ENCODE results near the gene OR2AT4. TPM values are rescaled to one million over a fixed set of nuclear protein-coding genes. Genes with fewer than 3 reads are reported as not detected.

The OR2AT4 gene
- total RNA-seq, result not detected
- not detected for total RNA-seq (2013)
- 0 to 0.14 (median 0) reads per million in 29 experiments for total RNA-seq

DNA sequence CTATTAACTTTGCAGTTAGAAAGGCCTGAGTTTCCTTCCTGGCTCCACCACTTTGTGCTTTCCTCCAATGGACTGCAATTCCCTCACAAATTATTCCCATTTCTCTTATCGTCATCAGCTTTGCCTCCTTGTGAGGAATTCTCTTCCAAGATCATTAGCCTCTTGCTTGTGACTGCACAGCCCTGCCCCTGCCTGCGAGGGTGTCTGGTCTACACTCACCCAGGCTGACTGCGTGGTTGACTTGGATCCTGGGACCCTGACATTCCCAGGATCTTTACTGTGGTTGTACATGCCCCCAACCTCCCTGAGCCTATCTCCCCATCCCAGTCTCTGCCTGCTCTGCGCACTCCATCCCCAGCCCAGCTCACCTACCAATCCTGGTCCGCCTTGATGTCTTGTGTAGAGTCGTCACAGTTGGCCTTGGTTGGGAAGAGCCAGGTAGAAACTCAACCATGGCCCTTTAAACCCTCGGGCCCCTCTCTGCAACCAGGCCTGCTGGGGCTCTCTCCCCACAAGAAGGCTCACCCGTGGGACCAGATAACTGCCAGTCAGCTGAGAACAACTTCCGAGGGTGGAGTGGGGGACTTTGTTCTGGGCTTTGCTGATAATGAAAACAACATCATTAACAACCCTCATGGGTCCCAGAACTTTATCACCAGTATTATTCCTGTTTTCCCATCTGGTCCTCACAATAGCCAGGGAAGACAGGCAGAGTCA is at the start of gene OR2AT4:
OR2AT4 (minus strand) TSS at position 421 of the 717 bp plus-strand sequence.
- H3K36me3 Mint-ChIP-seq, result no peaks in the 10 kb centered on the region
- no peak within 1 kb of the TSS for H3K27ac Mint-ChIP-seq
- ChIA-PET POLR2A (no interaction called here), CTCF (no interaction called here)
- DNase-seq, result no peak
- H3K27me3 Mint-ChIP-seq, result peaks cover 29 to 30% of the 10 kb centered on the region in 2 donors
- WGBS (ENCODE audit: insufficient coverage), result 86% methylated on average over 3 of the region's 9 CpGs
- H3K4me3 ChIP-seq (ENCODE audit: control insufficient read depth in 1 of 2, extremely low read depth in 1 of 2, low read length in 1 of 2), result no peak within 1 kb of the TSS
- H3K4me1 ChIP-seq (ENCODE audit: control insufficient read depth in 1 of 2, extremely low read depth in 1 of 2, insufficient read depth in 2 of 2, low read length in 2 of 2), result no peaks in the 10 kb centered on the region
- H3K9me3 Mint-ChIP-seq, result peaks cover 0 to 6% (median 4%) of the 10 kb centered on the region in 3 donors
- H3K27me3 ChIP-seq (replicated peaks in 1 of 2; ENCODE audit: control insufficient read depth in 2 of 2, extremely low read depth in 1 of 2, insufficient read depth in 2 of 2, low read length in 1 of 2), result peaks cover 4 to 12% of the 10 kb centered on the region in 2 experiments
- H3K27ac ChIP-seq (ENCODE audit: low read length), result no peak within 1 kb of the TSS
- H3K9me3 ChIP-seq, result no peaks in the 10 kb centered on the region
- no peaks in the 10 kb centered on the region for H3K36me3 ChIP-seq (ENCODE audit: control insufficient read depth in 2 of 2, extremely low read depth in 1 of 2, insufficient read depth in 1 of 2, low read length in 1 of 2)
- no peaks in the 10 kb centered on the region for H3K4me1 Mint-ChIP-seq
- ATAC-seq (replicated peaks in 1 of 4), result no peak
- no peak within 1 kb of the TSS for H3K4me3 Mint-ChIP-seq

DNA sequence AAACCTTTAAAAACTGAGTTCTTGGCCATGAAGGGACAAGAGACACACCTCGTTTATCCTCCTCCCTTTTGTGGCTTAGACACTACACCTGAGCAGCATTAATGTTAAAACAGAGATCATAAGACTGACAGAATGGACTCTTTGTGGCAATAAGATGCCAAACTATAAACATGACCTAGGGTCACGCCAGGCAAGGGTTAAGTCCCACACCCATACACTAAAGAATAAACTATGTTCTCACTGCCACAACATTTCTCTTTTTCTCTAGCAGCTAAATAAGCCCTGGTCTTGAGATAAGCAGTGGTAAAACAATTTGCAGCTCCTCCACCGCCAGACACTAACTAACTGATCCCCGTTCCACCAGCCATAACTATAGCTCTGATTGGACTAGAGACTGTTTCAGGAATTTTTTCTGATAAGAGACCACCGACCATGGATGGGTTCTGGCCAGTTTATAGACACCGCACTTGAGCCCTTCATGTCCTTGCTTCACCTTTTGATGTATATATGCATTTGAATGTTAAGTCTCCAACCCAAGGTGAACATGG is 49.4 kb upstream of the OR2AT4 start:
- Histone ChIP-seq H3K36me3 (ENCODE audit: control insufficient read depth in 2 of 2, extremely low read depth in 1 of 2, insufficient read depth in 1 of 2, low read length in 1 of 2) (no peaks in the 10 kb centered on the region), H3K4me1 (ENCODE audit: control insufficient read depth in 1 of 2, extremely low read depth in 1 of 2, insufficient read depth in 2 of 2, low read length in 2 of 2) (peaks cover 11 to 31% of the 10 kb centered on the region in 2 experiments), H3K27me3 (replicated peaks in 1 of 2; ENCODE audit: control insufficient read depth in 2 of 2, extremely low read depth in 1 of 2, insufficient read depth in 2 of 2, low read length in 1 of 2) (peaks cover 0 to 4% of the 10 kb centered on the region in 2 experiments), H3K27ac (ENCODE audit: low read length) (no peak overlapping the region), H3K4me3 (ENCODE audit: control insufficient read depth in 1 of 2, extremely low read depth in 1 of 2, low read length in 1 of 2) (no peak overlapping the region), H3K9me3 (no peaks in the 10 kb centered on the region)
- ChIA-PET POLR2A (interaction anchor here in 1 of 2 donors (0.6 kb wide), 1 partner anchor 1995 kb away, joined by 3 read pairs; no protein-coding TSS in a partner anchor), CTCF (interaction anchor here in 1 of 2 donors (0.7 to 2.9 kb wide), 4 partner anchors 18 to 130 kb away, joined by 3 to 14 read pairs (median 8); no protein-coding TSS in a partner anchor)
- DNase-seq, result no peak
- H3K36me3 Mint-ChIP-seq, result no peaks in the 10 kb centered on the region
- H3K9me3 Mint-ChIP-seq, result no peaks in the 10 kb centered on the region
- H3K4me1 Mint-ChIP-seq, result peaks cover 31 to 36% (median 36%) of the 10 kb centered on the region in 3 donors
- no peak overlapping the region for H3K4me3 Mint-ChIP-seq
- 71% methylated on average over 1 of the region's 6 CpGs for WGBS (ENCODE audit: insufficient coverage)
- H3K27me3 Mint-ChIP-seq, result peaks cover 4% of the 10 kb centered on the region in 2 donors
- no peak for ATAC-seq (replicated peaks in 1 of 4)
- no peak overlapping the region for H3K27ac Mint-ChIP-seq

DNA sequence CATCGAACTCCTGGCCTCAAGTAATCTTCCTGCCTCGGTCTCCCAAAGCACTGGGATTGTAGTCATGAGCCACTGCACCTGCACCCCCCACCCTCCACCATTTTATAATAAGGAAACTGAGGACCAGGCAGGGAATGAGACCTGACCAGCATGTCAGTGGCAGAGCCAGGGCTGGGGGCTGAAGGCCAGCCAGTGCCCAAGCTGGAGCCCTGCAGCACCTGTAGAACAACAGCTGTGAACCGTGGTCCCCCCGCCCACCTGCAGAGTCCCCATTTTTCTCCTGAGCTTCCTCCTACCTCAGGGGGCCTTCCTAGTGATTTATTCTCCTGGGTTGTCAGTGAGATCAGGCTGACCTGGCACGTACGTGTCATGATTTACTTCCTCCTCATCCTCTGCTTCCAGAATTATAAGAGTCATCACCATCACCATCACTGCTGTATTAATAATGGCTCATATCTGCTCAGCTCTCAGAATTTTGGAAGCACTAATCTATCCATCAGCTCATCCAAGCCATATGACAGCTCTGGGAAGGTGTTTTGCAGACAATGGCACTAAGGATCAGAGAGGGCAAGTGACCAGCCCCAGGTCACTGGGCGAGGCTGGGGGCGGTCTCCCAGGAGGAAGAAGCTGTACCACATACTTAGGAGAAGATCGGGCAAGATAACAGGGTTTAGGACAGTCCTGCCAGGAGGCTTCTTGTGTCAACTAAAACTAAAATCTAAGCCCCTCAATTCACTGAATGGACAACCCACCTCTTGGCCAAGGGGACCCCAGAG is 48.7 kb upstream of the OR2AT4 start:
- Mint-ChIP-seq H3K36me3 (no peaks in the 10 kb centered on the region), H3K9me3 (no peaks in the 10 kb centered on the region), H3K27me3 (peaks cover under 1% of the 10 kb centered on the region in 2 donors), H3K4me3 (no peak overlapping the region), H3K27ac (peak overlapping the region in 1 of 2 donors; percentile 35), H3K4me1 (peaks cover 38 to 43% (median 41%) of the 10 kb centered on the region in 3 donors)
- no peaks in the 10 kb centered on the region for H3K36me3 ChIP-seq (ENCODE audit: control insufficient read depth in 2 of 2, extremely low read depth in 1 of 2, insufficient read depth in 1 of 2, low read length in 1 of 2)
- 89% methylated on average over 6 of the region's 9 CpGs for WGBS (ENCODE audit: insufficient coverage)
- peaks cover 11 to 38% of the 10 kb centered on the region in 2 experiments for H3K4me1 ChIP-seq (ENCODE audit: control insufficient read depth in 1 of 2, extremely low read depth in 1 of 2, insufficient read depth in 2 of 2, low read length in 2 of 2)
- H3K9me3 ChIP-seq, result no peaks in the 10 kb centered on the region
- no peak overlapping the region for H3K4me3 ChIP-seq (ENCODE audit: control insufficient read depth in 1 of 2, extremely low read depth in 1 of 2, low read length in 1 of 2)
- ChIA-PET POLR2A (no interaction called here), CTCF (interaction anchor here (0.6 to 2.9 kb wide), 9 partner anchors 57 to 940 kb away, joined by 3 to 14 read pairs (median 4); no protein-coding TSS in a partner anchor)
- no peak for DNase-seq
- no peak for ATAC-seq (replicated peaks in 1 of 4)
- H3K27me3 ChIP-seq (replicated peaks in 1 of 2; ENCODE audit: control insufficient read depth in 2 of 2, extremely low read depth in 1 of 2, insufficient read depth in 2 of 2, low read length in 1 of 2), result no peaks in the 10 kb centered on the region
- H3K27ac ChIP-seq (ENCODE audit: low read length), result no peak overlapping the region

DNA sequence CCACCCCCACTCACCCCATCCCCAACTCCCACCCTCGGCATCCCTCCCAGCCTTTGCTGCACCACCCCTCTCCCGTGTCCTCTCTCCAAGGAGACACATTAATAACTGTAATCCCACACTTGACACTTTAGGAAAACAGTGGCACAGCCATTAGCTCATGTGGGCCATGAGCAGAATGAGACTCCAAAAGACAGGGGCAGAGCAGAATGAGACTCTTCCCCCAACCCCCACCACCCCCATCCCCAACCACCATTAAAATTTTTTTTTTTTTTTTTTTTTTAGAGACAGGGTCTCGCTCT is 48.0 kb upstream of the OR2AT4 start:
- Mint-ChIP-seq H3K27me3 (no peaks in the 10 kb centered on the region), H3K9me3 (no peaks in the 10 kb centered on the region), H3K4me1 (peaks cover 40 to 43% (median 41%) of the 10 kb centered on the region in 3 donors), H3K4me3 (no peak overlapping the region), H3K36me3 (no peaks in the 10 kb centered on the region), H3K27ac (peak overlapping the region in 1 of 2 donors; percentile 92)
- CTCF ChIA-PET, result interaction anchor here (0.6 to 2.9 kb wide), 13 partner anchors 10 to 941 kb away, joined by 3 to 14 read pairs (median 4); no protein-coding TSS in a partner anchor
- no CpG with 5 or more reads among the region's 3 CpGs for WGBS (ENCODE audit: insufficient coverage)
- Histone ChIP-seq H3K4me1 (ENCODE audit: control insufficient read depth in 1 of 2, extremely low read depth in 1 of 2, insufficient read depth in 2 of 2, low read length in 2 of 2) (peaks cover 11 to 40% of the 10 kb centered on the region in 2 experiments), H3K27ac (ENCODE audit: low read length) (no peak overlapping the region), H3K4me3 (ENCODE audit: control insufficient read depth in 1 of 2, extremely low read depth in 1 of 2, low read length in 1 of 2) (no peak overlapping the region), H3K27me3 (replicated peaks in 1 of 2; ENCODE audit: control insufficient read depth in 2 of 2, extremely low read depth in 1 of 2, insufficient read depth in 2 of 2, low read length in 1 of 2) (no peaks in the 10 kb centered on the region), H3K9me3 (no peaks in the 10 kb centered on the region), H3K36me3 (ENCODE audit: control insufficient read depth in 2 of 2, extremely low read depth in 1 of 2, insufficient read depth in 1 of 2, low read length in 1 of 2) (no peaks in the 10 kb centered on the region)
- ATAC-seq (replicated peaks in 1 of 4) (no peak), DNase-seq (no peak)
- POLR2A ChIA-PET, result no interaction called here

DNA sequence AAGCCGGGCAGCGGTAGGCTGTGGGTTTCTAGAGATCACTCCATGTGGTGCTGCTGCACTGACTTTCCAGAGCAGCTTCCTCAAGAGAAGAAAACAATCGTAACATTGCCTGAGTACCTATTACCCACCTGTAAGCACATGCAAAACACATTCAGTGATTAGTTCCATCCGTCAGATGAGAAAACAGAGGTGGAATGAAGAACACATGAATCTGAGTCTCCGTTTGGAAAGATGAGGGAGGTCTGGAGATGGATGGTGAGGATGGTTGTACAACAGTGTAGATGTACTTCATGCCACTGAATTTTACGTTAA is 46.7 kb upstream of the OR2AT4 start:
- Histone ChIP-seq H3K9me3 (no peaks in the 10 kb centered on the region), H3K27me3 (replicated peaks in 1 of 2; ENCODE audit: control insufficient read depth in 2 of 2, extremely low read depth in 1 of 2, insufficient read depth in 2 of 2, low read length in 1 of 2) (no peaks in the 10 kb centered on the region), H3K4me3 (ENCODE audit: control insufficient read depth in 1 of 2, extremely low read depth in 1 of 2, low read length in 1 of 2) (no peak overlapping the region), H3K4me1 (ENCODE audit: control insufficient read depth in 1 of 2, extremely low read depth in 1 of 2, insufficient read depth in 2 of 2, low read length in 2 of 2) (peaks cover 11 to 40% of the 10 kb centered on the region in 2 experiments), H3K27ac (ENCODE audit: low read length) (peak overlapping the region; percentile 50), H3K36me3 (ENCODE audit: control insufficient read depth in 2 of 2, extremely low read depth in 1 of 2, insufficient read depth in 1 of 2, low read length in 1 of 2) (no peaks in the 10 kb centered on the region)
- peak overlapping the region; percentile 35 to 61 (median 44) for H3K4me3 Mint-ChIP-seq
- POLR2A ChIA-PET, result no interaction called here
- H3K36me3 Mint-ChIP-seq, result no peaks in the 10 kb centered on the region
- H3K9me3 Mint-ChIP-seq, result no peaks in the 10 kb centered on the region
- WGBS (ENCODE audit: insufficient coverage), result 0% methylated on average over 2 of the region's 6 CpGs
- H3K4me1 Mint-ChIP-seq, result peaks cover 40 to 46% (median 41%) of the 10 kb centered on the region in 3 donors
- peak overlapping the region; percentile 92 to 96 for H3K27ac Mint-ChIP-seq
- DNase-seq, result no peak
- CTCF ChIA-PET, result interaction anchor here (0.6 to 6.3 kb wide), 15 partner anchors 10 to 1871 kb away, joined by 3 to 103 read pairs (median 4); no protein-coding TSS in a partner anchor
- peak in 1 of 4 experiments; percentile 5 for ATAC-seq (replicated peaks in 1 of 4)
- H3K27me3 Mint-ChIP-seq, result no peaks in the 10 kb centered on the region

DNA sequence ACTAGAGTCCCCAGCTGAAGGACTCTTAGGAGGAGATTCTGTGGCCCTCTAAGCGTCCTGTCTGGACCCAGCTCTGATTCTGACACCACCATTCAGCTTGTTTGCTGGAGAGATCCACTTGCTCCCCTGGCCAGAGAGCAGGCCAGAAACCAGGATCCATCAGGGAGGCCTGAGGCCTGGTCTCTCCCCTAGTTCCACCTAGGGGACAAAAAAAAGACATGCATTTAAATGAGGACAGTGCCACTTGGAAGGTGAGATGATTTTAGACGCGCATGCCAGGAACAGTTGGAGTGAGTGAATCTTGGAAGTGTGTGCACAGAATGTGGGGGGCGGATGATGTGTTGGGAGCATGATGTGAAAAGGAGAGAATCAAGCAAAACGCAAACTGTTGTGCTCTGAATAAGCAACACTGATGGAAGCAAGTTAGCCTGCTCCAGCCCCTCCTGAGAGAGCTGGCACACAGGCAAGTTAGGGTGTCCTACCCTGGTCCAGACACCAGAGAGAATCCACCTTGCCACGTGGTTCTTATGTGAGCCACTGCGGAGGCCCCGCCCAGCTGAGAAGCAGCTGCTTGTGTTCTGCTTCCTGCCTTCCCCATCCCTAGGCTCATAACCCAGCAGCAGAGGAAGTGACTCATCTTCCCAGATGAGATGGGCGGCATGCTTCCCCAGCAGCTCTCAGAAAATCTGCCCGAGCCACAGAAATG is 46.2 kb upstream of the OR2AT4 start:
- Histone ChIP-seq H3K9me3 (no peaks in the 10 kb centered on the region), H3K4me1 (ENCODE audit: control insufficient read depth in 1 of 2, extremely low read depth in 1 of 2, insufficient read depth in 2 of 2, low read length in 2 of 2) (peaks cover 11 to 40% of the 10 kb centered on the region in 2 experiments), H3K4me3 (ENCODE audit: control insufficient read depth in 1 of 2, extremely low read depth in 1 of 2, low read length in 1 of 2) (no peak overlapping the region), H3K36me3 (ENCODE audit: control insufficient read depth in 2 of 2, extremely low read depth in 1 of 2, insufficient read depth in 1 of 2, low read length in 1 of 2) (no peaks in the 10 kb centered on the region), H3K27ac (ENCODE audit: low read length) (peak overlapping the region; percentile 50), H3K27me3 (replicated peaks in 1 of 2; ENCODE audit: control insufficient read depth in 2 of 2, extremely low read depth in 1 of 2, insufficient read depth in 2 of 2, low read length in 1 of 2) (no peaks in the 10 kb centered on the region)
- 38% methylated on average over 7 of the region's 10 CpGs for WGBS (ENCODE audit: insufficient coverage)
- peak; percentile 92 to 96 (median 96) for ATAC-seq (replicated peaks in 1 of 4)
- DNase-seq, result peak; percentile 28 to 79 (median 49)
- Mint-ChIP-seq H3K27ac (peak overlapping the region; percentile 92 to 96), H3K27me3 (peaks cover 3 to 4% of the 10 kb centered on the region in 2 donors), H3K9me3 (no peaks in the 10 kb centered on the region), H3K4me3 (peak overlapping the region; percentile 35 to 61 (median 44)), H3K36me3 (no peaks in the 10 kb centered on the region), H3K4me1 (peaks cover 40 to 46% (median 41%) of the 10 kb centered on the region in 3 donors)
- ChIA-PET POLR2A (no interaction called here), CTCF (interaction anchor here (0.6 to 6.3 kb wide), 16 partner anchors 9 to 213 kb away, joined by 3 to 103 read pairs (median 4); no protein-coding TSS in a partner anchor)

Data from T-cell (primary cell).